ENCODE measurements around the gene FAM107A.

The FAM107A gene

GRCh38 chr3:58596834-58597518 lies 19.8 kb upstream of the FAM107A start:
- ChIA-PET POLR2A (ENCODE audit: low non-redundant PET) (no interaction called here), CTCF (no interaction called here)
- no peak for DNase-seq (ENCODE audit: low spot score)
- no peak overlapping the region for H3K27ac ChIP-seq
- no peak for TF ChIP-seq CTCF (conservative IDR thresholded peaks at IDR 0.05; ENCODE audit: low read depth)

GRCh38 chr3:58594117-58594516 lies 16.9 kb upstream of the FAM107A start:
- no peak for TF ChIP-seq CTCF (conservative IDR thresholded peaks at IDR 0.05; ENCODE audit: low read depth)
- ChIA-PET POLR2A (ENCODE audit: low non-redundant PET) (no interaction called here), CTCF (interaction anchor here (0.6 kb wide), 1 partner anchor 9 kb away, joined by 3 read pairs; no protein-coding TSS in a partner anchor)
- no peak overlapping the region for H3K27ac ChIP-seq
- no peak for DNase-seq (ENCODE audit: low spot score)

- no peak overlapping the region for H3K27ac ChIP-seq
- ChIA-PET POLR2A (ENCODE audit: low non-redundant PET) (no interaction called here), CTCF (no interaction called here)
- no peak for DNase-seq (ENCODE audit: low spot score)
- no peak for TF ChIP-seq CTCF (conservative IDR thresholded peaks at IDR 0.05; ENCODE audit: low read depth)
Observed at GRCh38 chr3:58591517-58592510, 14.6 kb upstream of the FAM107A start.

- ChIA-PET CTCF (no interaction called here), POLR2A (ENCODE audit: low non-redundant PET) (no interaction called here)
- no peak overlapping the region for H3K27ac ChIP-seq
- DNase-seq (ENCODE audit: low spot score) = peak; percentile 18
- TF ChIP-seq CTCF (conservative IDR thresholded peaks at IDR 0.05; ENCODE audit: low read depth) = no peak
Observed at GRCh38 chr3:58588030-58588614, 10.9 kb upstream of the FAM107A start.

GRCh38 chr3:58586776-58587192 lies 9.6 kb upstream of the FAM107A start:
- ChIA-PET POLR2A (ENCODE audit: low non-redundant PET) (no interaction called here), CTCF (interaction anchor here (0.7 kb wide), 1 partner anchor 409 kb away, joined by 3 read pairs; no protein-coding TSS in a partner anchor)
- no peak for TF ChIP-seq CTCF (conservative IDR thresholded peaks at IDR 0.05; ENCODE audit: low read depth)
- no peak for DNase-seq (ENCODE audit: low spot score)
- no peak overlapping the region for H3K27ac ChIP-seq

GRCh38 chr3:58585994-58586393 lies 8.8 kb upstream of the FAM107A start:
- CTCF ChIA-PET = interaction anchor here (1.4 kb wide), 1 partner anchor 26 kb away, joined by 4 read pairs; no protein-coding TSS in a partner anchor
- DNase-seq (ENCODE audit: low spot score) = no peak
- TF ChIP-seq CTCF (conservative IDR thresholded peaks at IDR 0.05; ENCODE audit: low read depth) = no peak
- no peak overlapping the region for H3K27ac ChIP-seq
- POLR2A ChIA-PET (ENCODE audit: low non-redundant PET) = no interaction called here

Measured in RWPE1 (cell line).